ENCODE results near the gene CEP20. TPM values are rescaled to one million over a fixed set of nuclear protein-coding genes. Genes with fewer than 3 reads are reported as not detected.
"Not testable (repeated sequence)": the region's sequence is repeated elsewhere in the genome, so short reads cannot be mapped to it uniquely, and the experiment has no call there.

Gene CEP20
- total RNA-seq, 1 donor from 2014 or later: 30.6 TPM

DNA sequence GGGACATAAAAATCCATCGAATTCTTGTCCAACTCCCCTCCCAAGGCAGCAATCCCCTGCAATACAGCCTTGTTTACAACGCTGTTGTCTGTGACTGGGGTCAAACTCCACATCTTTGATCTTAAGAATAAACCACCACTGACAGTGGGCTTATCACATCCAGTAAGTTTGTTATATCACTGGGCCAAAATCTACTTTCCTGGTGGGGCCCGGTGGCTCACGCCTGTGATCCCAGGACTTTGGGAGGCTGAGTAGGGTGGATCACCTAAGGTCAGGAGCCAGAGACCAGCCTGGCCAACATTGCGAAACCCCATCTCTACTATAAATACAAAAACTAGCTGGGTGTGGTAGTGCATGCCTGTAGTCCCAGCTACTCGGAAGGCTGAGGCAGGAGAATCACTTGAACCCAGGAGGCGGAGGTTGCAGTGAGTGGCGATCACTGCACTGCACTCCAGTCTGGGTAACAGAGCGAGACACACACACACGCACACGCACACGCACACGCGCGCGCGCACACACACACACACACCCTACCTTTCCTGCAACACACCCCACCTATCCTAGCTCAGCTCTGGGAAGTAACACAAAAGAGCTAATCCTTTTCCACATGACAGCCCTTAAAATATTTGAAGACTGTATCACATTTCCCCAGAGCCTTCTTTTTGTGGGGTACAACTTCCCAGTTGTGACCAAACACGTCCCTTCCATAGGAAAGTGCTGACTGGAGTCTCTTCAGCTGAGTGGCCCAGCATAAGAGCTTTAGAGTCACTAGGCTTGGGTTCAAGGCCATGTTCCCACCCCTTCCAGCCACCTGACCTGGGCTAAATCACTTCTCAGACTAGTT lies 40.1 kb upstream of the CEP20 start:
- DNase-seq (ENCODE audit: low read depth, low spot score): no peak
- no peaks in the 10 kb centered on the region for H3K27me3 Mint-ChIP-seq (ENCODE audit: low read depth)
- H3K4me3 Mint-ChIP-seq: no peak overlapping the region
- H3K27ac Mint-ChIP-seq (ENCODE audit: unreplicated experiment): peak overlapping the region; percentile 19
- H3K4me1 Mint-ChIP-seq: no peaks in the 10 kb centered on the region
- H3K36me3 Mint-ChIP-seq (ENCODE audit: low read depth): no peaks in the 10 kb centered on the region
- H3K9me3 Mint-ChIP-seq: no peaks in the 10 kb centered on the region
- TF ChIP-seq, protein P1, sequence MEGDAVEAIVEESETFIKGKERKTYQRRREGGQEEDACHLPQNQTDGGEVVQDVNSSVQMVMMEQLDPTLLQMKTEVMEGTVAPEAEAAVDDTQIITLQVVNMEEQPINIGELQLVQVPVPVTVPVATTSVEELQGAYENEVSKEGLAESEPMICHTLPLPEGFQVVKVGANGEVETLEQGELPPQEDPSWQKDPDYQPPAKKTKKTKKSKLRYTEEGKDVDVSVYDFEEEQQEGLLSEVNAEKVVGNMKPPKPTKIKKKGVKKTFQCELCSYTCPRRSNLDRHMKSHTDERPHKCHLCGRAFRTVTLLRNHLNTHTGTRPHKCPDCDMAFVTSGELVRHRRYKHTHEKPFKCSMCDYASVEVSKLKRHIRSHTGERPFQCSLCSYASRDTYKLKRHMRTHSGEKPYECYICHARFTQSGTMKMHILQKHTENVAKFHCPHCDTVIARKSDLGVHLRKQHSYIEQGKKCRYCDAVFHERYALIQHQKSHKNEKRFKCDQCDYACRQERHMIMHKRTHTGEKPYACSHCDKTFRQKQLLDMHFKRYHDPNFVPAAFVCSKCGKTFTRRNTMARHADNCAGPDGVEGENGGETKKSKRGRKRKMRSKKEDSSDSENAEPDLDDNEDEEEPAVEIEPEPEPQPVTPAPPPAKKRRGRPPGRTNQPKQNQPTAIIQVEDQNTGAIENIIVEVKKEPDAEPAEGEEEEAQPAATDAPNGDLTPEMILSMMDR (conservative IDR thresholded peaks at IDR 0.05): no peak

DNA sequence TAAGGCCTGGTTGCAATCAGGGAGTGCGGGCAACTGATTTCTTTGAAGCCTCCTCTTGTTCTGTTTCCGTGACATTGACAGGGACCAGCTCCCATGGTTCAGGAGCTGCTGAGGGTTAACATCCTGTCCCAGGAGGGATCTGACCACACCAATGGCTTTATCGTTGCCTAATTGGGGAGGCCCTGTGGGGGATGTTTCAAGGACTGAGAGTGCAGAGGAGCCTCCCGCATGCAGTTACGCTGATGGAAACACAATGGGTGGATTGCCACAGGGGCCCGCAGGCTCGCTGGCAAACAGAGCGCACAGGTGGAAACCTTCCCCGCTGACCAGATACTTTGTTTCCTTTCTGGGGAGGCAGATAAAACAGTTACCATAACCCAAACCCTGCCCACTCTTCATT lies 37.2 kb upstream of the CEP20 start:
- no peaks in the 10 kb centered on the region for H3K36me3 Mint-ChIP-seq (ENCODE audit: low read depth)
- no peak overlapping the region for H3K27ac Mint-ChIP-seq (ENCODE audit: unreplicated experiment)
- no peaks in the 10 kb centered on the region for H3K9me3 Mint-ChIP-seq
- H3K4me1 Mint-ChIP-seq: no peaks in the 10 kb centered on the region
- no peak overlapping the region for H3K4me3 Mint-ChIP-seq
- H3K27me3 Mint-ChIP-seq (ENCODE audit: low read depth): no peaks in the 10 kb centered on the region
- TF ChIP-seq, protein P1 (conservative IDR thresholded peaks at IDR 0.05): no peak
- DNase-seq (ENCODE audit: low read depth, low spot score): no peak

DNA sequence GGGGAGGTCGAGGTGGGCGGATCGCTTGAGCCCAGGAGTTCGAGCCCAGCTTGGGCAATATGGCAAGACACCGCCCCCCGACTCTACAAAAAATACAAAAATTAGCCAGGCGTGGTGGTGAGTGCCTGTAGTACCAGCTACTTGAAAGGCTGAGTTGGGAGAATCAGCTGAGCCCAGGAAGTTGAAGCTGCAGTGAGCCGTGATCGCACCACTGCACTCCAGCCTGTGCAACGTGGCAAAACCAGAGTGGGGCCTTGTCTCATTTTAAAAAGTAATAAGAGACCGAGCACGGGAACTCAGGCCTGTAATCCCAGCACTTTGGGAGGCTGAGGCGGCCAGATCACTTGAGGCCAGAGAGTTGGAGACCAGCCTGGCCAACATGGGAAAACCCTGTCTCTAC lies 36.6 kb upstream of the CEP20 start:
- TF ChIP-seq, protein P1 (conservative IDR thresholded peaks at IDR 0.05): no peak
- DNase-seq (ENCODE audit: low read depth, low spot score): no peak
- H3K36me3 Mint-ChIP-seq (ENCODE audit: low read depth): no peaks in the 10 kb centered on the region
- no peaks in the 10 kb centered on the region for H3K27me3 Mint-ChIP-seq (ENCODE audit: low read depth)
- H3K9me3 Mint-ChIP-seq: no peaks in the 10 kb centered on the region
- no peaks in the 10 kb centered on the region for H3K4me1 Mint-ChIP-seq
- H3K27ac Mint-ChIP-seq (ENCODE audit: unreplicated experiment): no peak overlapping the region
- no peak overlapping the region for H3K4me3 Mint-ChIP-seq

DNA sequence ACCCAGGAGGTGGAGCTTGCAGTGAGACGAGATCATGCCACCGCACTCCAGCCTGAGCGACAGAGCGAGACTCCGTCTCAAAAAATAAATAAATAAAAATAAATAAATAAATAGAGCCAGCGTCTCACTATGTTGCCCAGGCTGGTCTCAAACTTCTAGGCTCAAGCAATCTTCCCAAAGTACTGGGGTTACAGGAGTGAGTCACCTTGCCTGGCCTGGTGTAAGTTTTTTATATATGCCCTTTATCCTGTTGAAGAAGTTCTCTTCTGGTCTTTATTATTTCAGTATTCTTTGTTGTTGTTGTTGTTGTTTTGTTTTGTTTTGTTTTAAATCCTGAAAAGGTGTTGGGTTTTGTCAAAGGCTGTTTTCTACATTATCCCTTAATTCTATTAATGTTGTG lies 30.9 kb upstream of the CEP20 start:
- Mint-ChIP-seq H3K4me1 (no peaks in the 10 kb centered on the region), H3K27me3 (ENCODE audit: low read depth) (peaks cover 3% of the 10 kb centered on the region)

DNA sequence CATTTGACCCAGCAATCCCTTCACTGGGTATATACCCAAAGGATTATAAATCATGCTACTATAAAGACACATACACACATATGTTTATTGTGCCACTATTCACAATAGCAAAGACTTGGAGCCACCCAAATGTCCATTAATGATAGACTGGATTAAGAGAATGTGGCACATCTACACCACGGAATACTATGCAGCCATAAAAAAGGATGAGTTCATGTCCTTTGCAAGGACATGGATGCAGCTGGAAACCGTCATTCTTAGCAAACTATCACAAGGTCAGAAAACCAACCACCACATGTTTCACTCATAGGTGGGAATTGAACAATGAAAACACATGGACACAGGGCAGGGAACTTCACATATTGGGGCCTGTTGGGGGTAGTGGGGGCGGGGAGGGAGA lies 29.9 kb upstream of the CEP20 start:
- H3K4me1 Mint-ChIP-seq; H3K36me3 Mint-ChIP-seq (ENCODE audit: low read depth); H3K27me3 Mint-ChIP-seq (ENCODE audit: low read depth); H3K4me3 Mint-ChIP-seq; H3K27ac Mint-ChIP-seq (ENCODE audit: unreplicated experiment); H3K9me3 Mint-ChIP-seq; DNase-seq (ENCODE audit: low read depth, low spot score): not testable (repeated sequence)

More for the DNA sequence above, 30.9 kb upstream of the CEP20 start:
- TF ChIP-seq, protein P1 (conservative IDR thresholded peaks at IDR 0.05): no peak
- no peak overlapping the region for H3K27ac Mint-ChIP-seq (ENCODE audit: unreplicated experiment)
- no peaks in the 10 kb centered on the region for H3K36me3 Mint-ChIP-seq (ENCODE audit: low read depth)
- peaks cover 4% of the 10 kb centered on the region for H3K9me3 Mint-ChIP-seq
- no peak overlapping the region for H3K4me3 Mint-ChIP-seq
- DNase-seq (ENCODE audit: low read depth, low spot score): no peak

DNA sequence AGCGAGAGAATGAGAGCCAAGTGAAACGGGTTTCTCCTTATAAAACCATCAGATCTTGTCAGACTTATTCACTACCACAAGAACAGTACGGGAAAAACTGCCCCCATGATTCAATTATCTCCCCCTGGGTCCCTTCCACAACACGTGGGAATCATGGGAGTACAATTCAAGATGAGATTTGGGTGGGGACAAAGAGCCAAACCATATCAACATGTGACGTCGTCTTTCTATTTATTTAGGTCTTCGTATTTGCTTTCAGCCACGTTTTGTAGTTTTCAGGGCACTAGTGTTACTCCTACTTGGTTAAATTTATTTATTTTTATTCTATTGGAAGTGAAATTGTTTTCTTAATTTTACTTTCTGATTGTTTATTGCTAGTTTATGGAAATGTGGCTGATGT lies 27.9 kb upstream of the CEP20 start:
- H3K9me3 Mint-ChIP-seq: peaks cover 4% of the 10 kb centered on the region
- H3K27me3 Mint-ChIP-seq (ENCODE audit: low read depth): peaks cover 4% of the 10 kb centered on the region
- H3K4me1 Mint-ChIP-seq: no peaks in the 10 kb centered on the region
- no peak overlapping the region for H3K27ac Mint-ChIP-seq (ENCODE audit: unreplicated experiment)
- TF ChIP-seq, protein P1 (conservative IDR thresholded peaks at IDR 0.05): no peak
- DNase-seq (ENCODE audit: low read depth, low spot score): no peak
- H3K4me3 Mint-ChIP-seq: no peak overlapping the region
- H3K36me3 Mint-ChIP-seq (ENCODE audit: low read depth): no peaks in the 10 kb centered on the region

Data from neural crest cell (in vitro differentiated cells).